ENCODE measurements around the gene TBX15. TPM values are rescaled to one million over a fixed set of nuclear protein-coding genes. Genes with fewer than 3 reads are reported as not detected.

The TBX15 gene
- total and polyA plus RNA-seq, 9 of the 15 experiments (the other 6 are each of a cell fraction or from before 2014, with no cell fraction given), result 0.03 to 3.4 (median 2.3) TPM

DNA sequence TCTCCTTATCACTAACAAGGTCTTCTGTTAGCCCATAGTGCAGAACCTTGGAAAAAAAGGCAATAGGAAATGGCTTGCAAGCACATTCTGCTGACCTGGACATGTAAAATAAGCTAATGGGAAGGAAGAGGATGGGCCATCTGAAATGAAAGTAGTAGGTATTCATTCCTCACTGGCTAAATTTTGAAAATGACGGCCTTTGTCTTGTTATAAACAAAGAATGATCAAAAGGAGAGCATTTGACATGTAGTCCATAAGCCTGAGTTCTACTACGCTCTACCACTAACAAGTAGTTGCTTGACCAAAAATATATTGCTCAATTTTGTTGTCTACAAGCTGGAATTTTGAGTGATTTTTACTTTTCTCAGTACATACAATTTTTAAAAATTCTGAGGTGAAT is 75.6 kb downstream of the TBX15 start (continued):
- TF ChIP-seq, protein P1, sequence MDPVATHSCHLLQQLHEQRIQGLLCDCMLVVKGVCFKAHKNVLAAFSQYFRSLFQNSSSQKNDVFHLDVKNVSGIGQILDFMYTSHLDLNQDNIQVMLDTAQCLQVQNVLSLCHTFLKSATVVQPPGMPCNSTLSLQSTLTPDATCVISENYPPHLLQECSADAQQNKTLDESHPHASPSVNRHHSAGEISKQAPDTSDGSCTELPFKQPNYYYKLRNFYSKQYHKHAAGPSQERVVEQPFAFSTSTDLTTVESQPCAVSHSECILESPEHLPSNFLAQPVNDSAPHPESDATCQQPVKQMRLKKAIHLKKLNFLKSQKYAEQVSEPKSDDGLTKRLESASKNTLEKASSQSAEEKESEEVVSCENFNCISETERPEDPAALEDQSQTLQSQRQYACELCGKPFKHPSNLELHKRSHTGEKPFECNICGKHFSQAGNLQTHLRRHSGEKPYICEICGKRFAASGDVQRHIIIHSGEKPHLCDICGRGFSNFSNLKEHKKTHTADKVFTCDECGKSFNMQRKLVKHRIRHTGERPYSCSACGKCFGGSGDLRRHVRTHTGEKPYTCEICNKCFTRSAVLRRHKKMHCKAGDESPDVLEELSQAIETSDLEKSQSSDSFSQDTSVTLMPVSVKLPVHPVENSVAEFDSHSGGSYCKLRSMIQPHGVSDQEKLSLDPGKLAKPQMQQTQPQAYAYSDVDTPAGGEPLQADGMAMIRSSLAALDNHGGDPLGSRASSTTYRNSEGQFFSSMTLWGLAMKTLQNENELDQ (CRISPR knock-in tag; IDR thresholded peaks at IDR 0.05; ENCODE audit: borderline replicate concordance), result no peak

DNA sequence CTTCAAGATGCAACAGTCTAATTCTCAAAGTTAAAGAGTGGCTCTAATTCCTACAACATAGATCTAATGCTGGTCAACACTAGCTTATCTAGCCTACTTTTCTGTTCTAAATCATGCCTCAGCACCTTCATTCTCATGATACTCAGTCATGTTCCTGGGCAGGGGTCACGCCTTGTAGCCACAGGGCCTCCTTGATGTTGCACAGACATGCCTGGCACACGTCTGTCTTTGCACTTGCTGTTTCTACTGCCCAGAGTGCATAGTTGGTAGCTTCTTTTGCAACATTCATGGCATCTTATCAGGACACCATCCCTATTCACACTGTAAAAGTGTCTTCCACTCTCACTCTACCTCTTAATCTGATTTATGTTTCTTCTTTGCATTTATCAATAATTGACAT is 76.6 kb downstream of the TBX15 start:
- H3K9me3 ChIP-seq (replicated peaks; ENCODE audit: control insufficient read depth, insufficient read depth, low read depth, low read length), result no peaks in the 10 kb centered on the region
- in situ Hi-C loops (cut with MboI), result no loop called here
- intact Hi-C loops (cut with micrococcal nuclease), result no loop called here

More for the DNA sequence above, 76.6 kb downstream of the TBX15 start:
- FAIRE-seq, result no peak
- no peak overlapping the region for H3K27ac ChIP-seq (ENCODE audit: extremely low read depth, low read depth, low read length)
- H3K4me1 ChIP-seq (replicated peaks in 1 of 2; ENCODE audit: control insufficient read depth in 2 of 2, insufficient read depth in 2 of 2, low read length in 2 of 2), result no peaks in the 10 kb centered on the region
- no peaks in the 10 kb centered on the region for H3K36me3 ChIP-seq (ENCODE audit: control insufficient read depth, insufficient read depth, low read length)
- H3K79me2 ChIP-seq (ENCODE audit: control insufficient read depth, insufficient read depth, low read length), result no peaks in the 10 kb centered on the region
- DNase-seq (ENCODE audit: extremely low read depth in 1 of 4, low spot score in 3 of 4), result no peak
- H2AFZ ChIP-seq (ENCODE audit: low read depth, low read length), result no peak overlapping the region
- 0% methylated on average over 2 of the region's 2 CpGs for WGBS (ENCODE audit: insufficient coverage, low coverage, missing lambda C conversion rate)
- H4K20me1 ChIP-seq (replicated peaks; ENCODE audit: control insufficient read depth, insufficient read depth, low read length), result no peaks in the 10 kb centered on the region
- ChIA-PET CTCF (ENCODE audit: low intra/inter-chr PET ratio) (no interaction called here), POLR2A (no interaction called here)
- no peak overlapping the region for H3K9ac ChIP-seq (ENCODE audit: insufficient read depth in 1 of 2, low read depth in 2 of 2, low read length in 2 of 2)
- ATAC-seq, result no peak
- no TSS peak for BruUV-seq (replicated peaks)
- no peak for TF ChIP-seq BDP1 (IDR thresholded peaks at IDR 0.05; ENCODE audit: insufficient read depth, insufficient read length)
- no peak for TF ChIP-seq NUFIP1 (IDR thresholded peaks at IDR 0.05; ENCODE audit: partially characterized antibody)
- TF ChIP-seq ADNP (tag; IDR thresholded peaks at IDR 0.05), result no peak
- no peak for TF ChIP-seq SMAD4 (CRISPR knock-in tag; conservative IDR thresholded peaks at IDR 0.05)
- no peak for TF ChIP-seq PPARD (CRISPR knock-in tag; IDR thresholded peaks at IDR 0.05)
- no peak for TF ChIP-seq ZNF589 (CRISPR knock-in tag; IDR thresholded peaks at IDR 0.05; ENCODE audit: low read depth)
- TF ChIP-seq, protein P2, sequence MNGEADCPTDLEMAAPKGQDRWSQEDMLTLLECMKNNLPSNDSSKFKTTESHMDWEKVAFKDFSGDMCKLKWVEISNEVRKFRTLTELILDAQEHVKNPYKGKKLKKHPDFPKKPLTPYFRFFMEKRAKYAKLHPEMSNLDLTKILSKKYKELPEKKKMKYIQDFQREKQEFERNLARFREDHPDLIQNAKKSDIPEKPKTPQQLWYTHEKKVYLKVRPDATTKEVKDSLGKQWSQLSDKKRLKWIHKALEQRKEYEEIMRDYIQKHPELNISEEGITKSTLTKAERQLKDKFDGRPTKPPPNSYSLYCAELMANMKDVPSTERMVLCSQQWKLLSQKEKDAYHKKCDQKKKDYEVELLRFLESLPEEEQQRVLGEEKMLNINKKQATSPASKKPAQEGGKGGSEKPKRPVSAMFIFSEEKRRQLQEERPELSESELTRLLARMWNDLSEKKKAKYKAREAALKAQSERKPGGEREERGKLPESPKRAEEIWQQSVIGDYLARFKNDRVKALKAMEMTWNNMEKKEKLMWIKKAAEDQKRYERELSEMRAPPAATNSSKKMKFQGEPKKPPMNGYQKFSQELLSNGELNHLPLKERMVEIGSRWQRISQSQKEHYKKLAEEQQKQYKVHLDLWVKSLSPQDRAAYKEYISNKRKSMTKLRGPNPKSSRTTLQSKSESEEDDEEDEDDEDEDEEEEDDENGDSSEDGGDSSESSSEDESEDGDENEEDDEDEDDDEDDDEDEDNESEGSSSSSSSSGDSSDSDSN (IDR thresholded peaks at IDR 0.05; ENCODE audit: borderline replicate concordance in 1 of 2, low read depth in 2 of 2, low read length in 2 of 2), result no peak
- no peak overlapping the region for H3K4me2 ChIP-seq (ENCODE audit: insufficient read depth, low read length)
- H3K4me3 ChIP-seq, result no peak overlapping the region
- no peaks in the 10 kb centered on the region for H3K27me3 ChIP-seq (ENCODE audit: control insufficient read depth in 2 of 2, insufficient read depth in 2 of 2, low read length in 2 of 2)
- H3K9me1 ChIP-seq (ENCODE audit: control insufficient read depth, insufficient read depth, low read length), result no peaks in the 10 kb centered on the region
